NCI-H187 treated with DMSO at 0.1 percent for 48 hours (cell line): ENCODE data around the gene MAN1A1.

Experiments used
- DNase-seq: peaks from one replicate; lab custom pipeline; 2025; lab: John Stamatoyannopoulos, UW

MAN1A1 gene

GRCh38 chr6:119270545-119270944 is 79.0 kb downstream of the MAN1A1 start:
- no peak for DNase-seq

GRCh38 chr6:119269266-119270103 is 80.1 kb downstream of the MAN1A1 start:
- no peak for DNase-seq

- no peak for DNase-seq
Observed at GRCh38 chr6:119267126-119267905, 82.2 kb downstream of the MAN1A1 start.

- DNase-seq, result no peak
Observed at GRCh38 chr6:119264854-119265397, 84.6 kb downstream of the MAN1A1 start.

GRCh38 chr6:119262612-119263011 is 86.9 kb downstream of the MAN1A1 start:
- no peak for DNase-seq

GRCh38 chr6:119261944-119262284 is 87.6 kb downstream of the MAN1A1 start:
- no peak for DNase-seq

- no peak for DNase-seq
Observed at GRCh38 chr6:119259027-119259426, 90.5 kb downstream of the MAN1A1 start.

DNA sequence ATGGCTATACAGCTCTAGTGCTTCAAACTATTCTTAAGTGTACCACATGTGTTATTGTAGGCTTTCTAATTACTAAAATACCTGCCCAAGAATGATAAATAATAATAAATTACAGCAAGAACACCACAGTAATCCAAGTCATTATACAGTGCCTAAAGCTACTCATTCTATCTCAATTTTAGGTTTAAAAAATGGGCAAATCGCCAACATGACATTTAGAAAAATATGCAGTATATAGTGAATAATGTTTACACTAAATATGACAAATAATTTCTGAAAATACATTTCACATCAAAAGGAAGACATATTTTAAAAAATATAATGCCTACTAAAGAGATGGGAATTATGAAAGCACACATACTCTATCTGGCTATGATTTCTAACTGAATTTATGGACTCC is 91.8 kb downstream of the MAN1A1 start:
- no peak for DNase-seq

DNA sequence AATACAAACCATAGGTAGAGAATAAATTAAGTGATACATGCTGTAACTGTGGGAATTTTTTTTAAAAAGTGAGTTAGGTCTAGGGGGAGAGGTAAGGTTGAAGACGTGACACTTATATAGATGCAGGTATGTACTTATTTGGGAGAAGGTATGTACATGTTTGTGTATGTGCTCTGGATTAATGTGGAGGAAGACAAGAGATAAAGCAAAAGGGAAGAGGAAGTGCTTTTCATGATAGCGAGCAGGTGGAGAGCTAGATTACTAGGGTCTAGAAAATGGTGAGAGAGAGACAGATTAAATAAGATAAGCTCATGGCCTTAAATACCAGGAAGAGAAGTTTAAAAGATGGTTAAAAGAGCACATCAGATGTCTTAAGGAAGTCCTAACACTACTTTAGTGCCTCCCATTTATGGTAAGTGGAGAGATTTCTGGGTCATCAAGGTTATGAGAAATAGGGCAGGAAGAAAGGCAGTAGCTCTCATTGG is 92.5 kb downstream of the MAN1A1 start:
- DNase-seq, result no peak

- DNase-seq, result no peak
Observed at GRCh38 chr6:119256392-119256791, 93.2 kb downstream of the MAN1A1 start.

DNA sequence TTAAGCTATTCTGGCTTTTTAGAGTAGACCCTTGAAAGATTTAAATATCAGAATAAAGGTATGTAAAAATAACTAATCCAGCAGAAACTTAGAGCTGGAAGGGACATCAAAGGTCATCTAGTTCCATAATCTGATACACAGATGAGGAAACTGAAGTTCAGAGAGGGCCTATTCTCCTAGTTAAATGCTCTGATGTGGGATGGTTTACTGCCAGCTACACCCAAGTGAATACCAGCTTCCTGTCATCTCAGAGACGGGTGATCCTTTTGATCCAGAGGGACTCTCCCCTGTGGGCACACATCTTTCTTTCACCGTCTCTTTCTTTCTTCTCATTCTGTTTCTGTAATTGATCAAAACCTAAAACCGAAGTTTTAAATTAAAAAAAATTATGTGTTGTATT is 94.1 kb downstream of the MAN1A1 start:
- no peak for DNase-seq

DNA sequence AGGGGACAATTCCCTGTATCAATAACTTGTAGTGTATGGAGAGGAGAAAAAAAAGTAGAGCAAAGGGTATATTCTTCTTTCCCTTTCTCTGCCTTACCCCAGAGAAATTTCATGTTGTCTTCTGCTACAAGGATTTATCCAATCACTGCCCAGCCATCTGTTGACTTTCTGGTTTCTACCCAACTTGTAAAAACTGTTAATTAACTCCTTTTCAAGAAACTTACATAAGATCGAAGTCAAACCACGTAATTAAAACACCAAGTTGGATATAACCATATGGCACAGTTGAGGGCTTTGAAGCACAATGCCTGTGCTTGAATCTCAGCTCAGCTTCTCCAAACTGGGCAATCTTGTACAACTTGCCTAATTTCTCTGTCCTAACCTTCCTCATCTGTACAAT is 99.5 kb downstream of the MAN1A1 start:
- no peak for DNase-seq

- DNase-seq, result no peak
Observed at GRCh38 chr6:119249319-119249718, 100.2 kb downstream of the MAN1A1 start.

DNA sequence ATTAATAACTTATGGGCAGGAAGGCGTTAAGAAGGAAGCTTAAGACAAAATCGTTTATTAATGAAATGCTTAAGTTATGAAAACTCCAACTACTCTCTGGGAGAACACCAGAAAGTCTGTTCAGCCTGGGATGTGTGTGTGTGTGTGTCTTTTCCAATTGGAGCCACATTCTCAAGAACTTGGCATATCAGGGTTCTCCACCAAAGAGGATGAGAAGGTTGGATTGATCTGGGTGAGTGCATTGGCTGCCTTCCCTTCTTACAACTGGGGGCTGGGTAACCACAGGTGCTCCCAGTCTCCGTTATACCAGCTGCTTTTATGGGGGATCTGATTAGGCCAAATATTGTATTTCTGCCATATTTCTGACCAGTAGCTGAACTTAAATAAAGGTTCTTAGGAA is 102.1 kb downstream of the MAN1A1 start:
- no peak for DNase-seq

- no peak for DNase-seq
Observed at GRCh38 chr6:119243657-119244056, 105.9 kb downstream of the MAN1A1 start.

DNA sequence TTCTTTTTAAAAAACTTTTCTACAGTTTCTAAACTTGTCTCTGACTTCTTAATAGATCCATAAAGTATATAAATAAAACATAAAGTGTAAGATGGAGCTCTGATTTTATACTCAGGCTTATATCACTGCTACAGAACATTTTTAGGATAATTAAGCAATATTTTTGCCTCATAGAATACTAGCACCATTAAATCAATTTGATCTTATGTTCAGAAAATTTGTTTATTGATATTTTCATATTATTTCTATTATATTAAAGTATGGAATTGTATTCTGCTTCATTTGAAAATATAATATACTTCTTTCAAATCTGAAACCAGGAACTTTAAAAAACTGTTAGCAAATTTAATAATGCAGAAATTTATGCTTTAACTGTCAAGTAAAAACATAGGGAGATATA is 106.5 kb downstream of the MAN1A1 start:
- DNase-seq, result no peak

DNA sequence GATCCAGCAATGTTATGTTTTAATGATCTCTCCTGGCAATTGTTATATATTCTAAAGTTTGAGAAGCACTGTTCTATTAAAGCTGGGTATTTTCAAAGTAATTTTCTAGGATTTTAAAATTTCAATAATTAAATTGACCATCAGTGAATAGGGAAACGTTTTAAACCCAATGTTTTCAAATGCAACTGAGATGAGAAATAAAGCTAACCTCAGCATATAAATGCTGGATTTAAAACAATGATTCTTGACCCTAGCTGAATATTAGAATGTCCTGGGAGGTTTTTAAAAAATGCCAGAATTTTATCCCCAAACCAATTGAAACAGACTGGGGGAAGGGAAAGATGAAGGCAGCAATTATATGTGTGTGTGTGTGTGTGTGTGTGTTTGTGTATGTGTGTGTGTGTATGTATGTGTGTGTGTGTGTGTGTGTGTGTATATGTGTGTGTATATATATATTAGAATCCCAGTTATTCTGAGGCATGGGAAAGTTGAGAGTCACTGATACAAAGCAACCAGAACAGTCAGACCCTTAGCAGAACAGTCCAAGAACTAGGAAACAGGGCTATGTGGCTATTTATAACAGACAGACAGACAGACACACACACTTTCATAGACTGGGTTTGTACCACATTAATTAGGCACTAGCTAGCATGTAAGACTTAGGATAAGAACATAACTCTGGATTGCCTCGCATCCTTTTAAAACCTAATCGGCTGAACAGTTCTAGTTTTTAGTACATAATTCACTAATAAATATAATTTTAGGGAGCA is 107.8 kb downstream of the MAN1A1 start:
- DNase-seq, result no peak

GRCh38 chr6:119241111-119241465 is 108.5 kb downstream of the MAN1A1 start:
- DNase-seq, result no peak

GRCh38 chr6:119240257-119241110 is 109.1 kb downstream of the MAN1A1 start:
- DNase-seq, result no peak

GRCh38 chr6:119237177-119237715 is 112.3 kb downstream of the MAN1A1 start:
- DNase-seq, result no peak

DNA sequence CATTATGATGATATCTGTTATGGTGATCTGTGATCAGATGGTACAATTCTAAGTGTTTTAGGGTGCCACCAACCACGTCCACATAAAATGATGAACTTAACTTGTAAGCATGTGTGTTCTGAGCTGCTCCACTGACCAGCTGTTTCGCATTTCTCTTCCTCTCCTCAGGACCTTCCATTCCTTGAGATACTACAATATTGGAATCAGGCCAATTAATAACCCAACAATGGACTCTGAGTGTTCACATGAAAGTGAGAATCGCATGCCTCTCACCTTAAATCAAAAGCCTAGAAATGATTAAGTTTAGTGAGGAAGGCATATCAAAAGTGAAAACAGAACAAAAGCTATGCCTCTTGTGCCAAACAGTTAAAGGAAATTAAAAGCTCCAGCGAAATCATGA is 114.6 kb downstream of the MAN1A1 start:
- DNase-seq, result no peak
